Measurements from ENCODE around the gene CEP20. TPM values are rescaled to one million over a fixed set of nuclear protein-coding genes. Genes with fewer than 3 reads are reported as not detected.
A peak's percentile ranks its signal among the peaks of the same experiment; 100 is the strongest.

CEP20 gene
- total RNA-seq, 1 donor from 2014 or later, result 101 TPM

GRCh38 chr16:15866451-15866850 lies 22.0 kb downstream of the CEP20 start:
- Histone ChIP-seq H3F3A (ENCODE audit: low read depth) (peaks cover 5% of the 10 kb centered on the region), H2AFZ (replicated peaks) (no peak overlapping the region), H4K20me1 (ENCODE audit: low read depth) (no peaks in the 10 kb centered on the region), H3K9ac (no peak overlapping the region), H3K27ac (peak overlapping the region; percentile 53), H3K4me2 (no peak overlapping the region), H3K27me3 (no peaks in the 10 kb centered on the region), H3K9me3 (ENCODE audit: low read depth) (no peaks in the 10 kb centered on the region), H3K36me3 (peaks cover 11% of the 10 kb centered on the region), H3K79me2 (ENCODE audit: low read depth) (no peaks in the 10 kb centered on the region), H3K4me1 (no peaks in the 10 kb centered on the region), H3K4me3 (no peak overlapping the region)
- Mint-ChIP-seq H3K4me3 (no peak overlapping the region), H3K9me3 (no peaks in the 10 kb centered on the region), H3K27me3 (ENCODE audit: insufficient read depth, low read depth) (no peaks in the 10 kb centered on the region), H3K4me1 (no peaks in the 10 kb centered on the region), H3K27ac (no peak overlapping the region), H3K36me3 (peaks cover 12% of the 10 kb centered on the region)
- no peak for DNase-seq (ENCODE audit: low spot score)
- no peak for TF ChIP-seq CTCF (IDR thresholded peaks at IDR 0.05)
- no peak for TF ChIP-seq EZH2phosphoT487 (IDR thresholded peaks at IDR 0.05)
- TF ChIP-seq EZH2 (IDR thresholded peaks at IDR 0.05), result no peak

- no peak for TF ChIP-seq EZH2 (IDR thresholded peaks at IDR 0.05)
- TF ChIP-seq EZH2phosphoT487 (IDR thresholded peaks at IDR 0.05), result no peak
- no peak for TF ChIP-seq CTCF (IDR thresholded peaks at IDR 0.05)
- H3K4me2 ChIP-seq, result no peak overlapping the region
- no peaks in the 10 kb centered on the region for H3K27me3 Mint-ChIP-seq (ENCODE audit: insufficient read depth, low read depth)
These were observed 22.7 kb downstream of the CEP20 start for GRCh38 chr16:15865742-15866141.

GRCh38 chr16:15864939-15865338 lies 23.5 kb downstream of the CEP20 start:
- Histone ChIP-seq H3K4me1 (no peaks in the 10 kb centered on the region), H3K4me2 (no peak overlapping the region), H3K4me3 (no peak overlapping the region), H3K27ac (no peak overlapping the region), H3K36me3 (peaks cover 11% of the 10 kb centered on the region), H3K27me3 (peaks cover under 1% of the 10 kb centered on the region), H4K20me1 (ENCODE audit: low read depth) (no peaks in the 10 kb centered on the region), H3K79me2 (ENCODE audit: low read depth) (no peaks in the 10 kb centered on the region), H2AFZ (replicated peaks) (no peak overlapping the region), H3K9me3 (ENCODE audit: low read depth) (no peaks in the 10 kb centered on the region), H3K9ac (no peak overlapping the region), H3F3A (ENCODE audit: low read depth) (peaks cover 5% of the 10 kb centered on the region)
- Mint-ChIP-seq H3K27me3 (ENCODE audit: insufficient read depth, low read depth) (no peaks in the 10 kb centered on the region), H3K36me3 (peaks cover 11% of the 10 kb centered on the region), H3K4me3 (no peak overlapping the region), H3K9me3 (no peaks in the 10 kb centered on the region), H3K27ac (no peak overlapping the region), H3K4me1 (no peaks in the 10 kb centered on the region)
- TF ChIP-seq EZH2 (IDR thresholded peaks at IDR 0.05) (no peak), EZH2phosphoT487 (IDR thresholded peaks at IDR 0.05) (no peak), CTCF (IDR thresholded peaks at IDR 0.05) (no peak)
- no peak for DNase-seq (ENCODE audit: low spot score)

More at GRCh38 chr16:15865742-15866141, 22.7 kb downstream of the CEP20 start:
- no peak overlapping the region for H3K4me3 Mint-ChIP-seq
- Histone ChIP-seq H3K4me3 (no peak overlapping the region), H3K36me3 (peaks cover 11% of the 10 kb centered on the region), H3F3A (ENCODE audit: low read depth) (peaks cover 5% of the 10 kb centered on the region), H3K9me3 (ENCODE audit: low read depth) (no peaks in the 10 kb centered on the region), H3K27ac (no peak overlapping the region), H3K79me2 (ENCODE audit: low read depth) (no peaks in the 10 kb centered on the region), H2AFZ (replicated peaks) (no peak overlapping the region), H3K4me1 (no peaks in the 10 kb centered on the region), H3K27me3 (no peaks in the 10 kb centered on the region), H3K9ac (no peak overlapping the region), H4K20me1 (ENCODE audit: low read depth) (no peaks in the 10 kb centered on the region)
- H3K4me1 Mint-ChIP-seq, result no peaks in the 10 kb centered on the region
- H3K36me3 Mint-ChIP-seq, result peaks cover 12% of the 10 kb centered on the region
- no peak overlapping the region for H3K27ac Mint-ChIP-seq
- H3K9me3 Mint-ChIP-seq, result no peaks in the 10 kb centered on the region
- DNase-seq (ENCODE audit: low spot score), result no peak
